Putamen (tissue), 1 donor: Measurements from ENCODE around the gene NIF3L1.

ENCODE experiments used
- DNase-seq: peaks from one replicate; pipeline ENCODE4 v3.0.0-alpha.2; 2016; ENCODE audit warnings: low spot score

The NIF3L1 gene, protein sequence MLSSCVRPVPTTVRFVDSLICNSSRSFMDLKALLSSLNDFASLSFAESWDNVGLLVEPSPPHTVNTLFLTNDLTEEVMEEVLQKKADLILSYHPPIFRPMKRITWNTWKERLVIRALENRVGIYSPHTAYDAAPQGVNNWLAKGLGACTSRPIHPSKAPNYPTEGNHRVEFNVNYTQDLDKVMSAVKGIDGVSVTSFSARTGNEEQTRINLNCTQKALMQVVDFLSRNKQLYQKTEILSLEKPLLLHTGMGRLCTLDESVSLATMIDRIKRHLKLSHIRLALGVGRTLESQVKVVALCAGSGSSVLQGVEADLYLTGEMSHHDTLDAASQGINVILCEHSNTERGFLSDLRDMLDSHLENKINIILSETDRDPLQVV

GRCh38 chr2:200888704-200889625, at the start of gene NIF3L1, which contains the start of gene PPIL3:
NIF3L1 (plus strand) TSS chr2:200889371; CDS start chr2:200891944, 2,573 bp downstream.
PPIL3 (minus strand) TSS chr2:200889077; CDS start chr2:200887615, 1,462 bp downstream.
- peak; percentile 96 for DNase-seq

- no peak for DNase-seq
Measured at GRCh38 chr2:200839513-200839912, 49.7 kb upstream of the NIF3L1 start.

- no peak for DNase-seq
Measured at GRCh38 chr2:200843993-200844948, 44.9 kb upstream of the NIF3L1 start.

GRCh38 chr2:200845194-200845593, 44.0 kb upstream of the NIF3L1 start:
- DNase-seq: no peak

GRCh38 chr2:200845669-200846325, 43.4 kb upstream of the NIF3L1 start:
- DNase-seq: no peak

- DNase-seq: no peak
Measured at GRCh38 chr2:200847269-200847668, 41.9 kb upstream of the NIF3L1 start.

- DNase-seq: no peak
Measured at GRCh38 chr2:200847939-200848338, 41.2 kb upstream of the NIF3L1 start.

DNA sequence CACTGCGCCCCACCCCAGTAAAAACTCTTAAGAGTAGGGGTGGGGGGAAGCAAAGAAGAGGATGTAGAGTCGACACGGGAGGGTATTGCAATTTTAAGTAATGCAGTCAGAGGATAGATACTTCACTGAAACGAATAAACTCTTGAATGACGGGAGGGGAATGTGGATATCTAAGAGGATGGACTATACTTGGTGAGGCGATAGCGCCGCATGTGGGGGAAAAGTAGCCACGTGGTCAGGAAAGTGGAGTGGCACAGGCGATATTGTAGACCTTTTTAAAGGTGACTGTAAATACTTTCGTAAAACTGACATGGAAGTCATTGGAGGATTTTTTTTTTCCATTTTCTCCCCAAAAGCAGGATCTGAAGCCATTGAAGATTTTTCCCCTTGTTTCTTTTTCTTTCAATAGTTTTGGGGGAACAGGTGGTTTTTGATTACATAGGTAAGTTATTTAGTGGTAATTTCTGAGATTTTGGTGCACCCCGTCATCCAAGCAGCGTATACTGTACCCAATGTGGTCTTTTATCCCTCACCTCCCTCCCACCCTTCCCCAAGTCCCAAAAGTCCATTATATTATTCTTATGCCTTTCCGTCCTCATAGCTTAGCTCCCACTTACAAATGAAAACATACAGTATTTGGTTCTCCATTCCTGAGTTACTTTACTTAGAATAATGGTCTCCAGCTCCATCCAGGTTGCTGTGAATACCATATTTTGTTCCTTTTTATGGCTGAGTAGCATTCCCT, 38.5 kb upstream of the NIF3L1 start:
- DNase-seq: no peak

DNA sequence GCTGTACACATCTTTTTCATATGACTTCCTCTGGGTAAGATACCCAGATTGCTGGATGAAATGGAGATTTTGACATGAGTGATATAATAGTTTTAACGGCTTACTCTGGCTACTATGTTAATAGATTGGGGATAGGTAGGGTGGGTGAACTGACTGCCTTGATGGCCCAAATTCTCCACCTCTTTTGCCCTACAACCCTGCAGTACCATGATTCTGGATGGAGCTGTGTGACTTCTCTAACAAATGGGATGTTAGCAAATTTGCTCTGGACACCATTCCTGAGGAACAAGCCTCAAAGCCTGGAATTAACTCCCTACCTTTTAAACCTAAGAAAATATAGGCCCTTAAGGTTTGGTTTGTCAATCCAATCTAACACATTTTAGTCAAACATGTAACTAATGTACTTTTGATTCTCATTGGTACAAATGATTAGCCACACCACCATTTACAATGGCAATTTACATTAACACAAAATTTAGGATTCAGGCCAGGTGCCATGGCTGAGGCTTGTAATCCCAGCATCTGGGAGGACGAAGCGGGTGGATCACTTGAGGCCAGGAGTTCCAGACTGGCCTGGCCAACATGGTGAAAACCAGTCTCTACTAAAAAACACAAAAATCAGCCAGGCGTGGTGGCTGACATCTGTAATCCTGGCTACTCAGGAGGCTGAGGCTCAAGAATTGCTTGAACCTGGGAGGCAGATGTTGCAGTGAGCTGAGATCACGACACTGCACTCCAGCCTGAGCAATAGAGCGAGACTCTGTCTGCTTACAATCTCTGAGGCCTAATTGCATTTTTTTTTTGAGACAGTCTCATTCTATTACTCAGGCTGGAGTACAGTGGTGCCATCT, 37.5 kb upstream of the NIF3L1 start:
- DNase-seq: no peak

GRCh38 chr2:200852605-200853004, 36.6 kb upstream of the NIF3L1 start:
- DNase-seq: no peak

DNA sequence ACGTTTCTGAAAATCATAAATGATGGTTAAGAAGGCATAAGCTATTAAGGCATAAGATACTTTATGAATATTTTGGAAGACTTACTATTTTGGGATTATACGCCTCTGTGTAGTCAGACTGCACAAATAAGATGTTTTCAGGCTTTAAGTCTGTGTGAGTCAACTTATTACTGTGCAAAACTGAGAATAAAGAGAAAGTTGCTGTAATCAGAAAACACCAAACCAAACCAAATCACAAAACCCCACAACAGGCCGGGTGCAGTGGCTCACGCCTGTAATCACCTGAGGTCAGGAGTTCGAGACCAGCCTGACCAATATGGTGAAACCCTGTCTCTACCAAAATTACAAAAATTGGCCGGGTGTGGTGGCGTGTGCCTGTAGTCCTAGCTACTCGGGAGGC, 32.4 kb upstream of the NIF3L1 start:
- DNase-seq: no peak

DNA sequence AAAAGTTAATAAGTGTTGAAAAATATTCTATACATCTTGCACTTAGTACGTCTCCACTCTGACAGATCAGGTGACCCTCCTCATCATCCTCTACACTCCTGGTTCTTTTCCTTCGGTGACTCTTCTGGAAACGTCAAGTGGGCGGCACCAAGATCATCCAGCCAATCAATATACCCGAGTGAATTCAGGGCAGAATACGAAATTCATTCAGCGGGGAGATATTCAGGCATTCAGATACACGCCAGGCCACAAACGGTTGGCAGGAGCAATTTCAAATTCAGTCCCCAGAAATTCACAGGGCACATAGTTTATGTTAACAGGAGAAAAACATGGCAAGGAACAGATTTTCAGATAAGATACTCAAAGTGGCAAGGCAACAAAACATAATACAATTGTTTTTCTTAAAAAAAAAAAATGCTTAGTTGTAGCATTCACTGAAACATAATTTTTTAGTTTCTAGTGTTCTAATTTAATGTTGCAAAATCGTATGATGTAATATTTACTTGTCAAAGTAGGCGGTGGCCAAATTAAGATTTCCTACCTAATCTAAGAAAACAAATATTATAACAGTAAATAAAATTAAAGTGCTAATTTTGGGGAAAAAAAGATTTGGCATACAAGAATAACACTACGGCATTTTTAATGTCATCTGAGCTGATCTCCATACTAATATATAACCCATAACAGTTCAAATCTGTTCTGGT, 28.9 kb upstream of the NIF3L1 start:
- DNase-seq: peak; percentile 45

- no peak for DNase-seq
Measured at GRCh38 chr2:200861617-200862155, 27.5 kb upstream of the NIF3L1 start.

DNA sequence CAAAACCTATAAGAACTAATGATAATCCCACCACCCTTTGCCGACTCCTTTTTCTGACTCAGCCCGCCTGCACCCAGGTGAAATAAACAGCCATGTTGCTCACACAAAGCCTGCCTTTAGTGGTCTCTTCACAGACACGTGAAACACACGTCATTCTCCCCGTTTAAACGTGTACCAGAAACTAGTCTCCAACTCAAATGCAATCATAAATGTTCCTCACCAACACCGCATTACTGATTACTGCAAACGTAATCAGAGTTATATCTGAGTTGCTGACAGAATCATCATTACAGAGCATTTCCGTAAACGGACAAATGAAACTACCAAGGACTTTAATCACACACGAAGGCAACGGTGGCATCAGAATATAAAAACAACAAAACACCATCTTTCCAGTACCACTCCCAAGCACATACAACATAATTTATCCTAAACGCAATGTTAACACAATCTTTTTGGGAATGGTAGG, 26.6 kb upstream of the NIF3L1 start:
- DNase-seq: no peak

GRCh38 chr2:200863782-200864175, 25.4 kb upstream of the NIF3L1 start:
- DNase-seq: no peak

DNA sequence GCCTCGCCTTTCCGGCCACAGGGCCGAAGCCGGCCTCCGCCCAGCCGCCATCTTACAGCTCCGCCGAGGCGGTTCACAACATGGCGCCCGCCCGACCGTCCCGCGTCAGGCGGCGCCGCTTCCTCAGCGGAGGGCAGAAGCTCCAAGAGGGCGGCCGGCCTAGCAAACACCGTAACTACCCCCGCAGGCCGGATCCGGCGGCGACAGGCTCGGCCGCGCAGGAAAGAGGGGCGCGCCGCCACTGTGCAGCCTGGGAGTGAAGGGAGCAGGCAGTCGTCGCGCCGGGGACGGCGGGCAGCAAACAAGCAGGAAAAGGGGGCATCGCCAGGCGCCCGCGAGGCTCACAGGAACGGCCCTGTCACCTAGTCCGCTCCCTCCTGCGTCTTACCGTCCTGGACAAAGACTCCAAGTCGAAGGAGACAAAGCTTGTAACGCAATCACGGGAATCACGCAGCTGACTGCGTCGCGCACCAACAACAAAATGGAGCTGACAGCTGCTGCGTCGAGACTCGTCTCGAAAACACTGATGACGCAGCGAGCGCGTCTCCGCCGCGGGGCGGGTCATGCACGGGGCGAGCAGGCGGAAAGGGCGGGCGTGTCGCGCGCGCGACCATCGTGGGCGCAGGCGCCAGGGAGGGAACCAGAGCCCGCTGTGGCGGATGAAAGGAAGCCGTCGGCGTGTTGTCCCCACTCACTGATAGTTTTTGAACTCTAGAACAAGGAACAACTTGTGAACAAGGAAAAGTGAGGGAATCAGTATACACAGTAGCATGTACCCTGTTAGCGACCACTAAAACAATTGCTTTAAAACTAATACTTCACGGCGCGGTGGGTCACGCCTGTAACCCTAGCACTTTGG, 24.8 kb upstream of the NIF3L1 start, which contains the start of gene CLK1:
CLK1 (minus strand) TSS at position 483 of the 859 bp plus-strand sequence. CDS start 2,796 bp downstream, outside the sequence.
- DNase-seq: peak; percentile 95

DNA sequence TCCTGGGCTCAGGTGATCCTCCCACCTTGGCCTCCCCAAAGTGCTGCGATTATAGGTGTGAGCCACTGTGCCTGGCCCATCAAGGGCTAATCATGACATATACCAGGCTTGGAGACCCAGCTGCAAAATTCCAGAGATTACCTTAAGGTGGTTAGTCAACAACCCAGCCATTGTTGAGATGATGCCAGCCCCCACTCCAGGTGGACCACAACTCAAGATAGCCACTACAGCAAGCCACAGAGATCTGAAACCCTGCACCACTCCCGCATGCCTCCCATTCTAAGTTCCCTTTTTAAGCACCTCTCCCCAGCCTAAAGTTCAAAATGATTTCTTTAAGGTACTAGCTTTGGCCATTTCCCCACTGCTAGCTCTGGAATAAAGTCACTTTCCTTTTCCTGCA, 20.2 kb upstream of the NIF3L1 start:
- DNase-seq: no peak
